Activated CD4-positive, CD25-positive, alpha-beta regulatory T cell (primary cell): ENCODE data around the gene IL15RA.
"Not testable (repeated sequence)": the region's sequence is repeated elsewhere in the genome, so short reads cannot be mapped to it uniquely, and the experiment has no call there.

Experiments
- DNase-seq, 4 experiments: peaks; one replicate each; lab custom pipeline; 2025; lab: John Stamatoyannopoulos, UW

Gene IL15RA

GRCh38 chr10:5949009-5949759 lies 28.2 kb downstream of the IL15RA start:
- DNase-seq, result no peak

- no peak for DNase-seq
Measured at GRCh38 chr10:5948208-5948585, 29.1 kb downstream of the IL15RA start.

GRCh38 chr10:5947471-5948207 lies 29.7 kb downstream of the IL15RA start:
- no peak for DNase-seq

- no peak for DNase-seq
Measured at GRCh38 chr10:5946786-5947185, 30.6 kb downstream of the IL15RA start.

- DNase-seq, result not testable (repeated sequence)
Measured at GRCh38 chr10:5946419-5946775, 30.9 kb downstream of the IL15RA start.

- no peak for DNase-seq
Measured at GRCh38 chr10:5945561-5946418, 31.6 kb downstream of the IL15RA start.

- no peak for DNase-seq
Measured at GRCh38 chr10:5945190-5945509, 32.2 kb downstream of the IL15RA start.

- no peak for DNase-seq
Measured at GRCh38 chr10:5944389-5945189, 32.8 kb downstream of the IL15RA start.

GRCh38 chr10:5943536-5943935 lies 33.8 kb downstream of the IL15RA start:
- no peak for DNase-seq

GRCh38 chr10:5942474-5942873 lies 34.9 kb downstream of the IL15RA start:
- no peak for DNase-seq

GRCh38 chr10:5942001-5942400 lies 35.3 kb downstream of the IL15RA start:
- no peak for DNase-seq

GRCh38 chr10:5941579-5941978 lies 35.8 kb downstream of the IL15RA start:
- no peak for DNase-seq

- no peak for DNase-seq
Measured at GRCh38 chr10:5940807-5941218, 36.5 kb downstream of the IL15RA start.

GRCh38 chr10:5938291-5938690 lies 39.1 kb downstream of the IL15RA start:
- no peak for DNase-seq

- no peak for DNase-seq
Measured at GRCh38 chr10:5937016-5937415, 40.3 kb downstream of the IL15RA start.

- DNase-seq, result no peak
Measured at GRCh38 chr10:5935628-5936027, 41.7 kb downstream of the IL15RA start.

- no peak for DNase-seq
Measured at GRCh38 chr10:5933909-5934546, 43.3 kb downstream of the IL15RA start.

GRCh38 chr10:5932345-5932744 lies 45.0 kb downstream of the IL15RA start:
- no peak for DNase-seq

- no peak for DNase-seq
Measured at GRCh38 chr10:5930272-5930671, 47.1 kb downstream of the IL15RA start.

- DNase-seq, result no peak
Measured at GRCh38 chr10:5929442-5929841, 47.9 kb downstream of the IL15RA start.

- no peak for DNase-seq
Measured at GRCh38 chr10:5927306-5927705, 50.0 kb downstream of the IL15RA start.

GRCh38 chr10:5924889-5925288 lies 52.5 kb downstream of the IL15RA start:
- DNase-seq, result no peak
